Measurements from ENCODE around the gene PPP1R3D. TPM values are rescaled to one million over a fixed set of nuclear protein-coding genes. Genes with fewer than 3 reads are reported as not detected.
A peak's percentile ranks its signal among the peaks of the same experiment; 100 is the strongest.

Gene PPP1R3D
- polyA plus RNA-seq, 3 donors = 2.0 to 3.9 (median 3.5) TPM

DNA sequence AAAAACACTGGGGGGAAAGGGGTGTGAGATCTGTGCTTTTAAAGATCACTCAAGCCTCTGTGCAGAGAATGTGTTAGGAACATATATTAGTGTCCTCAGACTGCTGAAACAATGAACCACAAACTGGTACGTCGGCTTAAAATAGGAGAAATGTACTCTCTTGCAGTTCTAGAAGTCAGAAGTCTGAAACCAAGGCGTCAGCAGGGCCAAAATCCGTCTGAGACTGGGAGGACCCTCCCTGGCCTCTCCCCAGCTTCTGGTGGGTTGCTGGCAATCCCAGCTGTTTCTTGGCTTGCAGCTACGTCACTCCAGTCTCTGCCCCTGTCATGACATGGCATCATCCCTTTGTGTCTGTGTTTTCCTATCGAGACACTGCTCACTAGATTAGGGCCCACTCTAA, 22.1 kb upstream of the PPP1R3D start:
- Mint-ChIP-seq H3K27me3 (ENCODE audit: low read depth in 3 of 3) (peaks cover 0 to 3% (median 0%) of the 10 kb centered on the region in 3 donors), H3K27ac (peak overlapping the region in 1 of 7 donors; percentile 28), H3K4me3 (no peak overlapping the region), H3K9me3 (no peaks in the 10 kb centered on the region), H3K36me3 (peaks cover 7 to 12% of the 10 kb centered on the region in 2 donors), H3K4me1 (peaks cover 17% of the 10 kb centered on the region)
- Histone ChIP-seq H3K27me3 (ENCODE audit: control insufficient read depth in 2 of 2, insufficient read depth in 2 of 2, low read length in 2 of 2) (no peaks in the 10 kb centered on the region), H3K27ac (ENCODE audit: low read depth in 1 of 2, low read length in 2 of 2) (no peak overlapping the region), H3K79me2 (ENCODE audit: insufficient read depth, low read length) (no peaks in the 10 kb centered on the region), H4K20me1 (ENCODE audit: insufficient read depth, low read length) (no peaks in the 10 kb centered on the region), H3K36me3 (replicated peaks in 1 of 2; ENCODE audit: control insufficient read depth in 1 of 2, insufficient read depth in 2 of 2, low read length in 2 of 2) (no peaks in the 10 kb centered on the region), H2AFZ (ENCODE audit: insufficient read depth, low read depth, low read length, poor library complexity, severe bottlenecking) (no peak overlapping the region), H3K4me1 (ENCODE audit: control insufficient read depth in 1 of 2, insufficient read depth in 2 of 2, low read length in 2 of 2) (peaks cover 0 to 3% of the 10 kb centered on the region in 2 donors), H3K4me3 (replicated peaks in 1 of 3; ENCODE audit: low read depth in 2 of 3, low read length in 3 of 3) (no peak overlapping the region), H3K9me3 (replicated peaks in 1 of 2; ENCODE audit: control insufficient read depth in 1 of 2, insufficient read depth in 1 of 2, low read length in 2 of 2) (no peaks in the 10 kb centered on the region), H3K4me2 (replicated peaks; ENCODE audit: extremely low read depth, low read length, poor library complexity, severe bottlenecking) (no peak overlapping the region), H3K9ac (ENCODE audit: insufficient read depth, low read length, poor library complexity, severe bottlenecking) (no peak overlapping the region)
- no peak for DNase-seq
- WGBS (ENCODE audit: insufficient coverage) = 88% methylated on average over 6 of the region's 6 CpGs
- intact Hi-C loops (cut with micrococcal nuclease) = no loop called here
- TF ChIP-seq, protein P1, sequence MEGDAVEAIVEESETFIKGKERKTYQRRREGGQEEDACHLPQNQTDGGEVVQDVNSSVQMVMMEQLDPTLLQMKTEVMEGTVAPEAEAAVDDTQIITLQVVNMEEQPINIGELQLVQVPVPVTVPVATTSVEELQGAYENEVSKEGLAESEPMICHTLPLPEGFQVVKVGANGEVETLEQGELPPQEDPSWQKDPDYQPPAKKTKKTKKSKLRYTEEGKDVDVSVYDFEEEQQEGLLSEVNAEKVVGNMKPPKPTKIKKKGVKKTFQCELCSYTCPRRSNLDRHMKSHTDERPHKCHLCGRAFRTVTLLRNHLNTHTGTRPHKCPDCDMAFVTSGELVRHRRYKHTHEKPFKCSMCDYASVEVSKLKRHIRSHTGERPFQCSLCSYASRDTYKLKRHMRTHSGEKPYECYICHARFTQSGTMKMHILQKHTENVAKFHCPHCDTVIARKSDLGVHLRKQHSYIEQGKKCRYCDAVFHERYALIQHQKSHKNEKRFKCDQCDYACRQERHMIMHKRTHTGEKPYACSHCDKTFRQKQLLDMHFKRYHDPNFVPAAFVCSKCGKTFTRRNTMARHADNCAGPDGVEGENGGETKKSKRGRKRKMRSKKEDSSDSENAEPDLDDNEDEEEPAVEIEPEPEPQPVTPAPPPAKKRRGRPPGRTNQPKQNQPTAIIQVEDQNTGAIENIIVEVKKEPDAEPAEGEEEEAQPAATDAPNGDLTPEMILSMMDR (IDR thresholded peaks at IDR 0.05) = no peak

DNA sequence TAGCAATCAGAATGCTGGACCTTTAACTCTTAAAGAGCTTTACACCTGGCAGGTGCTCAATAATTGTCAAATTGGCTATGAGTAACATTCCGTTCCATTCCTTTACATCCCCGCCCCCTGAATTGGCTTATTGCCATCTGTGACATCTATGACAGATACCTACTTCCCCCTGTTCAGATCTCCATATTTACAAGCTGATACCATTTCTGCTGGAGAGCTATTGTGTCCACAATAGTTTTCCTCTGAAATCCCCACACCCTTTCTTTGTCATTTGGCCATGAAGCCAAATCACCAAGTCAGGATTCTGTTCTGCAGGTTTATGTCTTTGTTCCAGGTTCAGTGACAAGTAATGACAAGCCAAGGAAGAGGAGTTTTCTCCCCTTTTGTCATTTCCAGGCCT, 21.3 kb upstream of the PPP1R3D start:
- Histone ChIP-seq H3K4me1 (ENCODE audit: control insufficient read depth in 1 of 2, insufficient read depth in 2 of 2, low read length in 2 of 2) (peaks cover 0 to 3% of the 10 kb centered on the region in 2 donors), H3K27me3 (ENCODE audit: control insufficient read depth in 2 of 2, insufficient read depth in 2 of 2, low read length in 2 of 2) (no peaks in the 10 kb centered on the region), H2AFZ (ENCODE audit: insufficient read depth, low read depth, low read length, poor library complexity, severe bottlenecking) (no peak overlapping the region), H4K20me1 (ENCODE audit: insufficient read depth, low read length) (no peaks in the 10 kb centered on the region), H3K4me3 (replicated peaks in 1 of 3; ENCODE audit: low read depth in 2 of 3, low read length in 3 of 3) (no peak overlapping the region), H3K4me2 (replicated peaks; ENCODE audit: extremely low read depth, low read length, poor library complexity, severe bottlenecking) (no peak overlapping the region), H3K36me3 (replicated peaks in 1 of 2; ENCODE audit: control insufficient read depth in 1 of 2, insufficient read depth in 2 of 2, low read length in 2 of 2) (no peaks in the 10 kb centered on the region), H3K9me3 (replicated peaks in 1 of 2; ENCODE audit: control insufficient read depth in 1 of 2, insufficient read depth in 1 of 2, low read length in 2 of 2) (no peaks in the 10 kb centered on the region), H3K9ac (ENCODE audit: insufficient read depth, low read length, poor library complexity, severe bottlenecking) (no peak overlapping the region), H3K79me2 (ENCODE audit: insufficient read depth, low read length) (no peaks in the 10 kb centered on the region), H3K27ac (ENCODE audit: low read depth in 1 of 2, low read length in 2 of 2) (no peak overlapping the region)
- peaks cover 17% of the 10 kb centered on the region for H3K4me1 Mint-ChIP-seq
- peaks cover 7 to 12% of the 10 kb centered on the region in 2 donors for H3K36me3 Mint-ChIP-seq
- intact Hi-C loops (cut with micrococcal nuclease) = no loop called here
- no peak overlapping the region for H3K27ac Mint-ChIP-seq
- no peak for DNase-seq
- TF ChIP-seq, protein P1 (IDR thresholded peaks at IDR 0.05) = no peak
- peaks cover 0 to 3% (median 0%) of the 10 kb centered on the region in 3 donors for H3K27me3 Mint-ChIP-seq (ENCODE audit: low read depth in 3 of 3)
- no peaks in the 10 kb centered on the region for H3K9me3 Mint-ChIP-seq
- 76% methylated on average over 2 of the region's 2 CpGs for WGBS (ENCODE audit: insufficient coverage)
- no peak overlapping the region for H3K4me3 Mint-ChIP-seq

All from CD14-positive monocyte (primary cell).